Fibroblast of villous mesenchyme (primary cell): ENCODE data around the gene NCOA1. TPM values are rescaled to one million over a fixed set of nuclear protein-coding genes. Genes with fewer than 3 reads are reported as not detected.

ENCODE experiments used
- DNase-seq: peaks from one replicate; pipeline ENCODE4 v3.0.0-alpha.2; 2010; ENCODE audit warnings: low read depth
- H3K4me3 ChIP-seq: 2 replicates; pipeline ENCODE4 v1.5.1; 2011; ENCODE audit warnings: low read depth, mild to moderate bottlenecking, low read length
- total RNA-seq: library from RNA; depleted of rRNA; stranded (reverse); fragments of >200 nt; gene quantifications from 2 replicates; pipeline ENCODE4 v1.2.3, GENCODE V29; 2012
- TF ChIP-seq, protein P1 (sequence below): IDR thresholded peaks from 2 replicates; pipeline ENCODE4 v1.5.1; 2012; ENCODE audit warnings: low read depth, mild to moderate bottlenecking, low read length; ENCODE audit not compliant: insufficient read depth

NCOA1 gene
- total RNA-seq, 1 donor, result 19.0 TPM

DNA sequence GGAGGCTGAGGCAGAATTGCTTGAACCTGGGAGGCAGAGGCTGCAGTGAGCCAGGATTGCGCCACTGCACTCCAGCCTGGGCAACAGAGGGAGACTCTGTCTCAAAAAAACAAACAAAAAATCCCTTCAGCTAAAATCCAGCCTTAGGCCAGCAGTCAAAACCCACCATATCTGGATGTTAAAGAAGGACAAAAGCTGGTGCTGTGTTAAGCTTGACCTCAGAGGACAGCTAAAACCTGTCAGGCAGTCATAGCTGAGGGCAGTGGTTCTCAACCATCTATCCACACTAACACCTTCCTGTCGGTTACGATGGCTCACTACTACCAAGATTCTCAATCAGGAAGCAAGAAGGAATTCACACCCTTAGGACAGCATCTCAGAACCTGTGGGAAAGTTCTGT, 292.6 kb downstream of the NCOA1 start:
- H3K4me3 ChIP-seq, result no peak overlapping the region
- DNase-seq, result no peak
- TF ChIP-seq, protein P1, sequence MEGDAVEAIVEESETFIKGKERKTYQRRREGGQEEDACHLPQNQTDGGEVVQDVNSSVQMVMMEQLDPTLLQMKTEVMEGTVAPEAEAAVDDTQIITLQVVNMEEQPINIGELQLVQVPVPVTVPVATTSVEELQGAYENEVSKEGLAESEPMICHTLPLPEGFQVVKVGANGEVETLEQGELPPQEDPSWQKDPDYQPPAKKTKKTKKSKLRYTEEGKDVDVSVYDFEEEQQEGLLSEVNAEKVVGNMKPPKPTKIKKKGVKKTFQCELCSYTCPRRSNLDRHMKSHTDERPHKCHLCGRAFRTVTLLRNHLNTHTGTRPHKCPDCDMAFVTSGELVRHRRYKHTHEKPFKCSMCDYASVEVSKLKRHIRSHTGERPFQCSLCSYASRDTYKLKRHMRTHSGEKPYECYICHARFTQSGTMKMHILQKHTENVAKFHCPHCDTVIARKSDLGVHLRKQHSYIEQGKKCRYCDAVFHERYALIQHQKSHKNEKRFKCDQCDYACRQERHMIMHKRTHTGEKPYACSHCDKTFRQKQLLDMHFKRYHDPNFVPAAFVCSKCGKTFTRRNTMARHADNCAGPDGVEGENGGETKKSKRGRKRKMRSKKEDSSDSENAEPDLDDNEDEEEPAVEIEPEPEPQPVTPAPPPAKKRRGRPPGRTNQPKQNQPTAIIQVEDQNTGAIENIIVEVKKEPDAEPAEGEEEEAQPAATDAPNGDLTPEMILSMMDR, result no peak

DNA sequence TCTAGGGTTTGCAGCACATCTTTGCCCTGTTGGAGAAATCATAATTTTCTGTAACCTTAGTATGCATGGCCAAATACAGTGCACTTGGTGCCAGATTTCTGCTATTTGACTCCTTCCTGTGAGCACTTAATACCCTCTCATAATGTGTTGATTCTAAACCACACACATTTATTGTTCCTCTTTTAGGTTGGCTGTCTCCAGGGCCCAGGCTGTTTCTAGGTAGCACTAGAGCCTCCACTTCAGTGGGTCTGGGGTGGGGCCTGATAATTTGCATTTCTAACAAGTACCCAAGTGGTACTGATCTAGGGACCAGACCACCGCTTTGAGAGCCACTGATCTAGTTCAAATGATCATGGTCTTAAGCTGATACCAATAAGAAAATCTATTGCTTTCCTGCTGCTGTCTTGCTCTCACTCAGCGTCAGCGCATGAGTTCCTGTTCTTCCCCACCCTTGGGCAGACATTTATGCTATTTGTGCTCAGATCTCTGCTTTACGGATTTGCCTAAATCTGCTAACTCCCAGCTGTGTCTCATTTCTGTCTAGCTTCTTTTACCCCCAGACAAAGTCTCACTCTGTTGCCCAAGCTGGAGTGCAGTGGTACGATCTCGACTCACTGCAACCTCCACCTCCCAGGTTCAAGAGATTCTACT, 294.7 kb downstream of the NCOA1 start:
- TF ChIP-seq, protein P1, result no peak
- H3K4me3 ChIP-seq, result no peak overlapping the region
- no peak for DNase-seq

DNA sequence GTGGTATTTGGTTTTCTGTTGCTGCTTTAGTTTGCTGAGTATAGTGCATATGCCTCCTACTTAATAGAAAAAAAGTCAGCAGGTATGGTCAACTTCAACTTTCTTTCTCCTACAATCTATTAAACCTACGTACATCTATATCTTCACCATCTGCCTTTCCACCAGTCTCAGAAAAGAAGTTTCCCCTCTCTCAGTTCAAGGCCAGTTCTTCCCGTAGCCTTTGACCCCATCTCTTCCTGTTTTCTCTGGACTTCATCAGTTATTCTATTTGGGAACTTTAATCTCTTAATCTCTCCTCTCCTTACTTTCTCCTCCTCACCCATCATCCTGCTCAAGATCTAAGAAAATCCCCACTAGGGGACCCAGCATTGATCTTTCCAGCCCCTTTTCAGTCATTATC, 296.5 kb downstream of the NCOA1 start:
- H3K4me3 ChIP-seq, result no peak overlapping the region
- TF ChIP-seq, protein P1, result no peak
- no peak for DNase-seq

DNA sequence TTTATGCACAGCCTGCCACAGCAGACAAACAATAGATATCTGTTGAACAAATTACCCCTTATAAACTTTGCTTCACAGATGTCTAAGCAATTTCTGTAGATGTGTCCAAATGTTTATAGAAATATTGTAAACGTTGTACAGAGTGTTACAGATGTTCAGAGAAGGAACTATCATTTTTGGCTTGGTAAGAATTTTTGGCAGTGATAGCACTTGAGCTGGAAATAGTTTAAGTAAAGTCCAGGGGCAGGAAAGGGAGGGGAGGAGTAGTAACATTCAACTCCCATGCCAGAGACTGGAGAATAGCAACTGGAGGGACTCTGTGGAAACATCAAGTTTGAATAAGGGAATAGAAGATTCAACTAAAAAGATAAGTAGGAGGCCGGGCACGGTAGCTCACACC, 297.8 kb downstream of the NCOA1 start:
- H3K4me3 ChIP-seq, result no peak overlapping the region
- no peak for DNase-seq
- TF ChIP-seq, protein P1, result no peak

DNA sequence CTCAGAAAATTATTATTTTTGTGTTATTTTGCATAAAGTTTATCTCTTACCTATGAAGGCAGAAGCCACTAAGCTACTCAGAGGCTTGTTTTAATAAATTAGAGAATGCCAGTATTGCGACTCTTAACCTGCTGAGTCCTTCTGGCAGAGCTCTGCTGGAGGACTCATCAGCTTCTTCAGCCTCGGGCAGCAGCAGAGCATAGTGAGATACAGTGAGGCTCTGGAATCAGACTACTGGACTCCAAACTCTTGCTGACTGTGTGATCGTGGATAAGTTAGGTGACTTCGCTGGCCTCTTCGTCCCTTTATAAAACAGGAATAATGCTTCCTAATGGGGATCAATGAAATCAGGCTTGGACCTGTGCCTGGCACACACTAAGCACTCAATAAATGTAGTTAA, 300.4 kb downstream of the NCOA1 start:
- H3K4me3 ChIP-seq, result no peak overlapping the region
- no peak for DNase-seq
- TF ChIP-seq, protein P1, result no peak

DNA sequence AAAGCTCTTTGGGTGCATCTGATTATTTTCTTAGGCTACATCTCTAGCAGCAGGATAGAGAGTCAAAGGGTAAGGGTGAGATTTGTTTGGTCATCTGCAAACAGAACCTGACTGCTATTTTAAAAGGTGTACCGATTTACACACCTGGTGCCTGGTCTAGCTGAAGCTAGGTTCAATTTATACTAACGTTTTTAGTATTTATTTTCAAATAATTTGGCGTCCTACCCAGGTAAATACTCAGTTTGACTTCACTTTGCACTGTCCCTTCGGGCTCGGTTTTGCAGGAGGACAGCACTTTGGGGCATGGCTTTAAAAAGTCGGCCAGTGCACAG, 301.5 kb downstream of the NCOA1 start:
- no peak for DNase-seq
- peak overlapping the region; percentile 83 for H3K4me3 ChIP-seq
- TF ChIP-seq, protein P1, result no peak

DNA sequence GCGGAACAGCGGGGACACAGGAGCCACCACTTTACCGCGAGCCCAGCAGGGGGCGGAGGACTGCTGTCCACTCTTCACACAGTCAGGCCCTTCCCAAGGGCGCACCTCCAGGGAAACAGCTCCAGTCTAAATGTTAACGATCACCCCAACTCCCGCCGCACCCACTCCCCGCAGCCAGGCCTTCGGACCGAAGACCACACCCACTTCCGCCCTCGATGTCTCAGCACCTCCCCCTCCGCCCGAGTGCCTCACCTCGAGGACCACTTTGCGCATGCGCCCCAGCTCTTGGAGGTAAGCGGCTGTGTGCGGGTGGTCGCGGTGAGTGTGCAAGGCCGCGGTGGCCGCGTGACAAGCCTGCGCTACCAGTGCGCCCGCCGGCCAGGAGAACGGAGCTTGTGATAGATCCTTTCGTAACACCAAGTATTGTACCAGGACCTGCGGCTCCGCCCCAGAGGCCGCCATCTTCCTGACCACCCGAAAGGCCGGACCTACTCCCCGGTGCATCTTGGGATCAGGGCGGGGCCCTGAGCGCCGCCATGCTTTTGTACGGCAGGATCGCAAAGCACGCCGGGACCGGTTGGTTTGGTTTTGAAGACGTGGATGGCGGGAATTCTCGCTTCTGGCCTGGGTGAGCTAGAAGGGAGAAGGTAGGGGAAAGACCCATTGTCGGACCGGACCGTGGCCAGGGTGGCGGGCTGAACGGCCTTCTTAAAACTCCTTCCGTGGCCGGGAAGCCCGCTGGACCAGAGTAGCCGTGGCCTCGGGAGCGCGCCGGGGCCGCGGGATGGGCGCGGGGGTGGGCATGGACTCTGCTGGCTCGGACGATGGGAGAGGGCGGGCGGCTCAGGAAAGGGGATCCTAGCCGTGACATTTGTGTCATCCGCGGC, 302.1 kb downstream of the NCOA1 start, which contains the start of the genes CENPO and PTRHD1:
CENPO (plus strand) TSS at position 552 of the 887 bp plus-strand sequence. CDS start 495 bp downstream, outside the sequence.
PTRHD1 (minus strand) TSS at position 518 of the 887 bp plus-strand sequence; CDS start at position 504, 14 bp downstream.
- DNase-seq, result peak; percentile 97
- H3K4me3 ChIP-seq, result peak within 1 kb of the TSS; percentile 83
- TF ChIP-seq, protein P1, result peak; percentile 68
